Liver (tissue), 9 donors: Measurements from ENCODE around the gene PROKR1. TPM values are rescaled to one million over a fixed set of nuclear protein-coding genes. Genes with fewer than 3 reads are reported as not detected.

Source experiments
- DNase-seq: peaks from one replicate; pipeline ENCODE4 v3.0.0-alpha.2; 2017; ENCODE audit warnings: low spot score
- H3K27ac ChIP-seq, 2 donors: one replicate each; pipeline ENCODE4 v1.7.0; 2013; ENCODE audit warnings: inconsistent platforms in 2 of 2, low read length in 2 of 2, control low read depth in 1 of 2, low read depth in 1 of 2, mild to moderate bottlenecking in 1 of 2
- H3K27me3 ChIP-seq, 4 donors: one replicate each; pipeline versions ENCODE4 v1.6.1 to v1.7.0; 2013; ENCODE audit warnings: low read length in 3 of 4, inconsistent platforms in 1 of 4, mild to moderate bottlenecking in 1 of 4, moderate library complexity in 1 of 4; ENCODE audit not compliant: control insufficient read depth in 4 of 4, insufficient read depth in 4 of 4
- H3K36me3 ChIP-seq, 4 donors: one replicate each; pipeline versions ENCODE4 v1.6.1 to v1.7.0; 2013; ENCODE audit warnings: low read length in 3 of 4, mild to moderate bottlenecking in 3 of 4, low read depth in 1 of 4, moderate library complexity in 1 of 4; ENCODE audit not compliant: control insufficient read depth in 4 of 4, insufficient read depth in 3 of 4
- H3K4me1 ChIP-seq, 4 donors: one replicate each; pipeline versions ENCODE4 v1.6.1 to v1.7.0; 2013; ENCODE audit warnings: low read length in 3 of 4, mild to moderate bottlenecking in 3 of 4, moderate library complexity in 1 of 4; ENCODE audit not compliant: control insufficient read depth in 4 of 4, insufficient read depth in 4 of 4
- H3K4me3 ChIP-seq, 3 donors: one replicate each; pipeline versions ENCODE4 v1.6.1 to v1.7.0; 2013; ENCODE audit warnings: low read length in 3 of 3, control low read depth in 1 of 3, low read depth in 1 of 3, mild to moderate bottlenecking in 1 of 3
- H3K9ac ChIP-seq, 2 donors: one replicate each; pipeline ENCODE4 v1.7.0; 2013; ENCODE audit warnings: low read length in 2 of 2, mild to moderate bottlenecking in 2 of 2, moderate library complexity in 2 of 2, control low read depth in 1 of 2, low read depth in 1 of 2
- H3K9me3 ChIP-seq, 4 donors: one replicate each; pipeline versions ENCODE4 v1.6.1 to v1.7.0; 2013; ENCODE audit warnings: low read length in 3 of 4; ENCODE audit not compliant: control insufficient read depth in 4 of 4
- FOXA1 ChIP-seq: IDR thresholded peaks from 2 replicates; pipeline ENCODE4 v1.6.1; 2016; ENCODE audit warnings: antibody characterized with exemption
- GABPA ChIP-seq, 2 donors: IDR thresholded peaks in 1 of 2; conservative IDR thresholded peaks in 1 of 2; 2 replicates each; pipeline ENCODE4 v1.6.1; 2016; ENCODE audit warnings: antibody characterized with exemption in 2 of 2, mild to moderate bottlenecking in 1 of 2, moderate library complexity in 1 of 2
- HNF4A ChIP-seq, 2 donors: conservative IDR thresholded peaks; 2 replicates each; pipeline ENCODE4 v1.6.1; 2016; ENCODE audit warnings: antibody characterized with exemption in 2 of 2, mild to moderate bottlenecking in 2 of 2
- HNF4G ChIP-seq: IDR thresholded peaks from 2 replicates; pipeline ENCODE4 v1.6.1; 2016; ENCODE audit warnings: antibody characterized with exemption
- JUND ChIP-seq, 2 donors: IDR thresholded peaks; 2 replicates each; pipeline ENCODE4 v1.6.1; 2016; ENCODE audit warnings: antibody characterized with exemption in 2 of 2
- RAD21 ChIP-seq, 2 donors: IDR thresholded peaks; 2 replicates each; pipeline ENCODE4 v1.6.1; 2016; ENCODE audit warnings: antibody characterized with exemption in 2 of 2, mild to moderate bottlenecking in 2 of 2
- RXRA ChIP-seq, 2 donors: IDR thresholded peaks; 2 replicates each; pipeline ENCODE4 v1.6.1; 2017 to 2018; ENCODE audit warnings: antibody characterized with exemption in 2 of 2, mild to moderate bottlenecking in 1 of 2
- SP1 ChIP-seq: IDR thresholded peaks from 2 replicates; pipeline ENCODE4 v1.6.1; 2018; ENCODE audit warnings: antibody characterized with exemption, mild to moderate bottlenecking
- TAF1 ChIP-seq: conservative IDR thresholded peaks from 2 replicates; pipeline ENCODE4 v1.6.1; 2016; ENCODE audit warnings: antibody characterized with exemption, mild to moderate bottlenecking
- YY1 ChIP-seq: IDR thresholded peaks from 2 replicates; pipeline ENCODE4 v1.6.1; 2016; ENCODE audit warnings: antibody characterized with exemption, mild to moderate bottlenecking
- WGBS: extraction: QIAGEN DNeasy Blood & Tissue Kit; methylation state at CpG from one replicate; pipeline ENCODE4 v1.1.7; 2013; 5-methylcytosine and 5-hydroxymethylcytosine counted together
- polyA plus RNA-seq, 2 donors: library from polyadenylated mRNA; stranded (reverse) in 1 of 2; unstranded in 1 of 2; fragments of 200-250 nt in 1 of 2; fragments of >200 nt in 1 of 2; fragmentation: Nextera tagmentation in 1 of 2; extraction: Ambion mirVana in 1 of 2; gene quantifications; one replicate each; pipeline versions ENCODE4 v1.2.1 to v1.2.3, GENCODE V29; 2013 to 2015
- total RNA-seq, 2 donors: library from RNA; depleted of rRNA; stranded (reverse); fragments of >200 nt; gene quantifications; one replicate each; pipeline ENCODE4 v1.2.3, GENCODE V29; 2014
- TF ChIP-seq, protein P1 (sequence below): fragments of 150-350 bp; IDR thresholded peaks from 2 replicates; pipeline ENCODE4 v1.5.1; 2017; ENCODE audit warnings: improper control_type of control experiment, low read depth, low read length; ENCODE audit not compliant: missing input control
- TF ChIP-seq, protein P2 (sequence below): IDR thresholded peaks from 2 replicates; pipeline ENCODE4 v1.6.1; 2016; ENCODE audit warnings: antibody characterized with exemption
- TF ChIP-seq, protein P3 (sequence below): IDR thresholded peaks from 2 replicates; pipeline ENCODE4 v1.6.1; 2016; ENCODE audit warnings: antibody characterized with exemption
- TF ChIP-seq, protein P4 (sequence below): IDR thresholded peaks from 2 replicates; pipeline ENCODE4 v1.6.1; 2016; ENCODE audit warnings: antibody characterized with exemption
- TF ChIP-seq, protein P5 (sequence below): IDR thresholded peaks from 2 replicates; pipeline ENCODE4 v1.6.1; 2016; ENCODE audit warnings: antibody characterized with exemption, mild to moderate bottlenecking
- donor health status: healthy.
- donor health status: healthy.
- donor health status: healthy.
- donor health status: healthy.
- donor health status: healthy.

Gene PROKR1
- total and polyA plus RNA-seq, 4 donors, result 0.02 to 0.05 TPM; not detected in 2

DNA sequence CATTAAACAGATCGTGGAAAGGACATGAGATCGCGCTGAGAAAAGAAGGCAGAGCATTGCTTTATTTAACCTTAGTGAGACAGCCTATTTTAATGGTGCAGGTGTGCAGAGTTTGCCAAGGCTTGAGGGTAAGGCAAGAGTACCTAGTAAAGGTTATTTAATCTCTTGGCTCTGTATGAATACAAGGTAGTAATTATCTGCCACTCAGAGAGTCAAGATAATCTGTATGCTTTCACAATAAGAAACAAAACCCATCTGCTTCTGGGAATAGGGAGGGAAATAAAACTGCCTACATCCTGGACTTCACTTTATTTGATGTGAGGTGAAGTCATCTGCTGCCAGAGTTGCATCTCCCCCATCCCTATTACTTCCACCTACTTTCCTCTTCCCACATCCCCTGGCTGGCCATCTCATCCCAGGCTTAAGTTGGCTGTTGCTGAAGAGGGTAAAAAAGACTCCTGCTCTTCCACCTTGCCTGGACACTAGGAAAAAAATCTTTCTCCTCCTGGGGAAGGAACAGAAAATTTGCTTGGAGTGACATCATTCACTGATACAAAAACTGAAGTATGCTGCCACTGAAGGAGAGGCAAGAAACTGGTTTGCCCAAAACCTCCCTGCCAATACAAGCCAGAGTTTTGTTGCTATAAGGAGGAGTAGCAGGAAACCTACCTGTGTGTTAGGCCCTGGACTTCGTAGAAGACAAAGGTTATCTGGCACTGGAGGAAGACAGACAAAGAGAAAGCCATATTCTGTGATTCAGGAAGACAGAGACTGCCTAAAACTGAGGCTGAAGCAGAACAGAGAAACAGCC, 55.4 kb downstream of the PROKR1 start (continued):
- TF ChIP-seq, protein P1, sequence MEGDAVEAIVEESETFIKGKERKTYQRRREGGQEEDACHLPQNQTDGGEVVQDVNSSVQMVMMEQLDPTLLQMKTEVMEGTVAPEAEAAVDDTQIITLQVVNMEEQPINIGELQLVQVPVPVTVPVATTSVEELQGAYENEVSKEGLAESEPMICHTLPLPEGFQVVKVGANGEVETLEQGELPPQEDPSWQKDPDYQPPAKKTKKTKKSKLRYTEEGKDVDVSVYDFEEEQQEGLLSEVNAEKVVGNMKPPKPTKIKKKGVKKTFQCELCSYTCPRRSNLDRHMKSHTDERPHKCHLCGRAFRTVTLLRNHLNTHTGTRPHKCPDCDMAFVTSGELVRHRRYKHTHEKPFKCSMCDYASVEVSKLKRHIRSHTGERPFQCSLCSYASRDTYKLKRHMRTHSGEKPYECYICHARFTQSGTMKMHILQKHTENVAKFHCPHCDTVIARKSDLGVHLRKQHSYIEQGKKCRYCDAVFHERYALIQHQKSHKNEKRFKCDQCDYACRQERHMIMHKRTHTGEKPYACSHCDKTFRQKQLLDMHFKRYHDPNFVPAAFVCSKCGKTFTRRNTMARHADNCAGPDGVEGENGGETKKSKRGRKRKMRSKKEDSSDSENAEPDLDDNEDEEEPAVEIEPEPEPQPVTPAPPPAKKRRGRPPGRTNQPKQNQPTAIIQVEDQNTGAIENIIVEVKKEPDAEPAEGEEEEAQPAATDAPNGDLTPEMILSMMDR, result no peak
- TF ChIP-seq, protein P2, sequence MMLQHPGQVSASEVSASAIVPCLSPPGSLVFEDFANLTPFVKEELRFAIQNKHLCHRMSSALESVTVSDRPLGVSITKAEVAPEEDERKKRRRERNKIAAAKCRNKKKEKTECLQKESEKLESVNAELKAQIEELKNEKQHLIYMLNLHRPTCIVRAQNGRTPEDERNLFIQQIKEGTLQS, result no peak
- no peak for TF ChIP-seq TAF1
- no peak for TF ChIP-seq RXRA (IDR thresholded peaks at IDR 0.05)
- TF ChIP-seq YY1, result no peak

DNA sequence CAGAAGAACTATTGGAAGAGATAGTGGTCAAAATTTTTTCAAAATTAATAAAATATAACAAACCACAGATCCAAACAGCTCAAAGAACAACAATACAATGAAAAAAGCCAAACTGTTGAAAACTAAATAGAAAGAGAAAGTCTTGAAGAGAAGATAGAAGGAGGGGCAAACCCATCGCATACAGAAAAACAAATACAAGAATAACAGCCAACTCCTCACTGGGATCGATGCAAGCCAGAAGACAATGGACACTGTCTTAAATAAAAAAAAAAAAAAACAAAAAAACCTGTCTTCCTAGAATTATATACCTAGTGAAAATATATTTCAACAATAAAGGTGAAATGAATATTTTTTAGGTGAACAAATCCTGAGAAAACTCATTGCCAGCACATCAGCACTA, 57.2 kb downstream of the PROKR1 start:
- WGBS, result 95% methylated on average over 2 of the region's 2 CpGs
- DNase-seq, result no peak
- no peaks in the 10 kb centered on the region for H3K4me1 ChIP-seq
- H3K36me3 ChIP-seq, result no peaks in the 10 kb centered on the region
- peaks cover 0 to 13% (median 2%) of the 10 kb centered on the region in 4 donors for H3K9me3 ChIP-seq
- TF ChIP-seq, protein P1, result no peak
- TF ChIP-seq, protein P3, sequence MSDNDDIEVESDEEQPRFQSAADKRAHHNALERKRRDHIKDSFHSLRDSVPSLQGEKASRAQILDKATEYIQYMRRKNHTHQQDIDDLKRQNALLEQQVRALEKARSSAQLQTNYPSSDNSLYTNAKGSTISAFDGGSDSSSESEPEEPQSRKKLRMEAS, result no peak
- TF ChIP-seq SP1, result no peak
- TF ChIP-seq JUND (IDR thresholded peaks at IDR 0.05), result no peak
- TF ChIP-seq YY1, result no peak
- no peak for TF ChIP-seq RAD21 (IDR thresholded peaks at IDR 0.05)
- TF ChIP-seq, protein P4, sequence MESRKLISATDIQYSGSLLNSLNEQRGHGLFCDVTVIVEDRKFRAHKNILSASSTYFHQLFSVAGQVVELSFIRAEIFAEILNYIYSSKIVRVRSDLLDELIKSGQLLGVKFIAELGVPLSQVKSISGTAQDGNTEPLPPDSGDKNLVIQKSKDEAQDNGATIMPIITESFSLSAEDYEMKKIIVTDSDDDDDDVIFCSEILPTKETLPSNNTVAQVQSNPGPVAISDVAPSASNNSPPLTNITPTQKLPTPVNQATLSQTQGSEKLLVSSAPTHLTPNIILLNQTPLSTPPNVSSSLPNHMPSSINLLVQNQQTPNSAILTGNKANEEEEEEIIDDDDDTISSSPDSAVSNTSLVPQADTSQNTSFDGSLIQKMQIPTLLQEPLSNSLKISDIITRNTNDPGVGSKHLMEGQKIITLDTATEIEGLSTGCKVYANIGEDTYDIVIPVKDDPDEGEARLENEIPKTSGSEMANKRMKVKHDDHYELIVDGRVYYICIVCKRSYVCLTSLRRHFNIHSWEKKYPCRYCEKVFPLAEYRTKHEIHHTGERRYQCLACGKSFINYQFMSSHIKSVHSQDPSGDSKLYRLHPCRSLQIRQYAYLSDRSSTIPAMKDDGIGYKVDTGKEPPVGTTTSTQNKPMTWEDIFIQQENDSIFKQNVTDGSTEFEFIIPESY, result no peak
- H3K27me3 ChIP-seq, result no peaks in the 10 kb centered on the region
- no peak overlapping the region for H3K4me3 ChIP-seq
- H3K9ac ChIP-seq, result no peak overlapping the region
- no peak overlapping the region for H3K27ac ChIP-seq

DNA sequence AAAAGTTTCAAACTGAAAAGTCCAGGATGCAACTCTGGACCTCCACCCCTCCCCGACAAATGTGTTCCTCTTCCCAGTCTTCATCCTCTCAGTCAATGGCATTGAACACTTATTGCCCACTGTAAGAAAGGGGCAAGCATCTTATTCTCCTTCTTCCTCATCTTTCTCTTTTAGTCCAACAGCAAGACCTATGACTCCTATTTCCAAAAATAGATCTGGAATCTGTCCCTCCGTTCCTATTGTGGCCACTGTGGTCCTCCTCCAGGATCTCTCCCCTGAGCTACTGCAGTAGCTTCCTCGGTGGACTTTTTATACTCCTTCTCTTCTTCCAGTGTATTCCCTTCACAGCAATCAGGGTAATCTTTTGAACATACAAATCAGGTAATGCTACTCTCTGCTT, 63.3 kb downstream of the PROKR1 start:
- no peaks in the 10 kb centered on the region for H3K27me3 ChIP-seq
- no peaks in the 10 kb centered on the region for H3K9me3 ChIP-seq
- H3K4me1 ChIP-seq, result no peaks in the 10 kb centered on the region
- WGBS, result 76% methylated on average over 3 of the region's 3 CpGs
- no peak overlapping the region for H3K27ac ChIP-seq
- no peak for DNase-seq
- H3K4me3 ChIP-seq, result no peak overlapping the region
- H3K9ac ChIP-seq, result no peak overlapping the region
- no peaks in the 10 kb centered on the region for H3K36me3 ChIP-seq
- no peak for TF ChIP-seq YY1
- no peak for TF ChIP-seq HNF4G
- TF ChIP-seq, protein P5, sequence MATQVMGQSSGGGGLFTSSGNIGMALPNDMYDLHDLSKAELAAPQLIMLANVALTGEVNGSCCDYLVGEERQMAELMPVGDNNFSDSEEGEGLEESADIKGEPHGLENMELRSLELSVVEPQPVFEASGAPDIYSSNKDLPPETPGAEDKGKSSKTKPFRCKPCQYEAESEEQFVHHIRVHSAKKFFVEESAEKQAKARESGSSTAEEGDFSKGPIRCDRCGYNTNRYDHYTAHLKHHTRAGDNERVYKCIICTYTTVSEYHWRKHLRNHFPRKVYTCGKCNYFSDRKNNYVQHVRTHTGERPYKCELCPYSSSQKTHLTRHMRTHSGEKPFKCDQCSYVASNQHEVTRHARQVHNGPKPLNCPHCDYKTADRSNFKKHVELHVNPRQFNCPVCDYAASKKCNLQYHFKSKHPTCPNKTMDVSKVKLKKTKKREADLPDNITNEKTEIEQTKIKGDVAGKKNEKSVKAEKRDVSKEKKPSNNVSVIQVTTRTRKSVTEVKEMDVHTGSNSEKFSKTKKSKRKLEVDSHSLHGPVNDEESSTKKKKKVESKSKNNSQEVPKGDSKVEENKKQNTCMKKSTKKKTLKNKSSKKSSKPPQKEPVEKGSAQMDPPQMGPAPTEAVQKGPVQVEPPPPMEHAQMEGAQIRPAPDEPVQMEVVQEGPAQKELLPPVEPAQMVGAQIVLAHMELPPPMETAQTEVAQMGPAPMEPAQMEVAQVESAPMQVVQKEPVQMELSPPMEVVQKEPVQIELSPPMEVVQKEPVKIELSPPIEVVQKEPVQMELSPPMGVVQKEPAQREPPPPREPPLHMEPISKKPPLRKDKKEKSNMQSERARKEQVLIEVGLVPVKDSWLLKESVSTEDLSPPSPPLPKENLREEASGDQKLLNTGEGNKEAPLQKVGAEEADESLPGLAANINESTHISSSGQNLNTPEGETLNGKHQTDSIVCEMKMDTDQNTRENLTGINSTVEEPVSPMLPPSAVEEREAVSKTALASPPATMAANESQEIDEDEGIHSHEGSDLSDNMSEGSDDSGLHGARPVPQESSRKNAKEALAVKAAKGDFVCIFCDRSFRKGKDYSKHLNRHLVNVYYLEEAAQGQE, result no peak
- TF ChIP-seq FOXA1, result no peak
- TF ChIP-seq GABPA (IDR thresholded peaks at IDR 0.05 in 1 of 2, conservative IDR thresholded peaks at IDR 0.05 in 1 of 2), result no peak
- no peak for TF ChIP-seq HNF4A (conservative IDR thresholded peaks at IDR 0.05)
- no peak for TF ChIP-seq TAF1
- TF ChIP-seq RXRA (IDR thresholded peaks at IDR 0.05), result no peak
- TF ChIP-seq JUND (IDR thresholded peaks at IDR 0.05), result no peak
- TF ChIP-seq, protein P3, result no peak
- TF ChIP-seq, protein P1, result no peak
